GM21390 (cell line): Measurements from ENCODE around the gene PRXL2A.

ENCODE experiments used
- ATAC-seq: cut with Tn5 transposase; IDR thresholded peaks from one replicate; pipeline ENCODE4 v1.9.1; 2021; ENCODE audit not compliant: unreplicated experiment

PRXL2A gene

DNA sequence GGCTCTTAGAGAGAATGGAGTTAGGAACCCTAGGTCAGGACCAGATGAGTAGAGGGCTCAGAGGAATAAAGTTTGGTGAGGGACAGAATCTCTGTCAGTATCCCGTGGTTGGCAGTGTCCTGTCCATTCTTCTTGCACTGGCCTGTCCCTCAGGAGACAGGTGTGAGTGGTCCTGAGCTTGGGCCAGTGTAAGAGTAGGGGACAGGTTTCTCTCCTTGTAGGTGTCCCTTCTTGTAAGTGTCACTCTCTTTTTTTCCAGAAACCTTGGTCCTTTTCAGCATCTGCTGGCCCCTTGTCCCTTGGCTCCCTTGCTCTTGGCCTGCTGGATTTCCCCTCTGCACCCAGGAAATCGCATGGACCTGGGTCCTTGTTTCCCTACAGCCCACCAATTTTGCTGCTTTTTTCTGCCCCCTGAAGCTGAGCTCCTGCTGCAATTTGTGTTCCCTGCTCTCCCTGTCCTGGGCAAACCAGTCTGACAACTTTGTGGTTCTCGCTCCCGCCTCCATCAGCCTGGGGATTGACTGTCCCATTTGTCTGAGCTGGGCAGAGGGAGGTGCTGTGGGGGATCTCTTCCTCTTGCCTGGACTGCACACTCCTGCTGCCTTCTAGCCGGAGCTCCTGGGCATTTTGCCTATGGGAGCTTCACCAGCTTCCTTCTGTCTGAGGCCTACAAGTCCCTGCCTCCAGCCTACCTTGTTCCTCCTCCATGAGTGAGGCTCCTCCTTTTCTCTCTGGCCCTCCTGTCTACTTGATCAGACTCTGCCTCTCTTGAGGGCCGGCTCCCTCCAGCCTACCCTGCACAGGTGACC lies 52.3 kb downstream of the PRXL2A start:
- ATAC-seq: no peak

DNA sequence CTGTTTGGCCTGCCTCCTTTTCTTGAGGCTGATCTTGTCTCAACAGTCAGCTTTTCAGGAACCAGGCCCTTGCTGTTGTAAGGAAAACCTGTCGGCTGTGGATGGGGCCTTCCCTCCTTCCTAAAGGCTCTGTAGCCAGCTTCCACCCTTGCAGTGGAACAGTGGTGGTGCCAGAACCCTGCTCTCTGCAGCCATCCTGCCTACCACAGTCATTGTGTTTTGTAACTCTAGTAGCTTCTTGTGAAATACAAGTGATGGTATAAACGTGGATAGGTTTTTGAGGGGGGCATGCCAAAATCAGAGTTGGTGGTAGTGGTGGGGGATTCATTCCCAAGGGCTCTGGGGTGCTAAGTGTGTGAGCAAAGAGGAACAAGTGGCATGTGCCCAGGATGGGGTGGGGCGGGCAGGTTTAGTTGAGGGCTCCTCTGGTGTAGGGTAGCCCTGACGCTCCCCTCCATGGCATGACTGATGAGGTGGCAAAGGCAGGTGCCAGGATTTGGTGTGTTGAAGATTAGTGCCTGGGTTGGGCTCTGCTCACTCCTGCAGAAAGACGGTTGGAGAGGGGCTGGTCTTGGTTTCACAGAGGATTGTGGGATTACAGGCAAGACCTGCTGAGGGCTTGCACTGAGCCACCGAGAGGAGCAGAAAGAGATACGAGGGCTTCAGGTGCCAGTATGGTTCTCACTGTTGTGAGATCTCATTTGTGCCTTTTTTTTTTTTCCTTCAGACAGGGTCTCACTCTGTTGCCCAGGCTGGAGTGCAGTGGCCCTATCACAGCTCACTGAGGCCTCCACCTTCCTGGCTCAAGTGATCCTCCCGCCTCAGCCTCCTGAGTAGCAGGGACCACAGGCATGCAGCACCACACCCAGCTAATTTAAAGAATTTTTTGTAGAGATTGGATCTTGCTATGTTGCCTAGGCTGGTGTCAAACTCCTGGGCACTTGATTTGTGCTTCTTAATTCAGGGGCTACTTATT lies 53.1 kb downstream of the PRXL2A start:
- no peak for ATAC-seq

DNA sequence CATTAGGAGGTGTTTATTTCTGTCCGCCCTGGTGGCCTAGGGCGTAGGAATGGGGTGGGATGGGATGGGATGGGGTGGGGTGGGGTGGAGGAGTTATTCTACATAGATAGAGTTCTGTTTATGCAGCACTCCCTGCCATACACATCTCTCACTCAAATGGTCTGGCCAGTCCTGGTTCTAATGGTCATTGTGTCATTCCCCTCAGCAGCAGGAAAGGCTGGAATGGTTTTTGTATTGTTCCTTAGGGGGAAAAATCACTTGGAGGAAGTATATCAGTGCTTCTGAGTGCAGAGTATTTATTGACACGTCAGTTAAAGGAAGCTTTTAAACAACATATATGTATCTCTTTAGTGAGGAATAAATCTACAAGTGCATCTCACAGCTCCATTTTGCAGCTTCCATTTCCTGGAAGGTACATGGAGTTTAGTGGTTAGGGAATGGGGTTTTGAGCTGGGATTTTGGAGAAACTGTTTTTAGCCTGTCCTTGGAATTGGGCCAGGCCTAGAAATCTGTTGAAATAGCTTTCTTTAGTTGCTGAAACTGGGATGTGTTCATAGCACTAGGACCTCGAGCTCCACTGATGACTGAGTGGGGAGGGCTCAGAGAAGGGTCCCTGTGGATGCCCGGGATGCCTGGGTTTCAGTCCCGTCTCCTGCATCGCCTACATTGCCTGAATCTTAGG lies 54.1 kb downstream of the PRXL2A start:
- no peak for ATAC-seq

DNA sequence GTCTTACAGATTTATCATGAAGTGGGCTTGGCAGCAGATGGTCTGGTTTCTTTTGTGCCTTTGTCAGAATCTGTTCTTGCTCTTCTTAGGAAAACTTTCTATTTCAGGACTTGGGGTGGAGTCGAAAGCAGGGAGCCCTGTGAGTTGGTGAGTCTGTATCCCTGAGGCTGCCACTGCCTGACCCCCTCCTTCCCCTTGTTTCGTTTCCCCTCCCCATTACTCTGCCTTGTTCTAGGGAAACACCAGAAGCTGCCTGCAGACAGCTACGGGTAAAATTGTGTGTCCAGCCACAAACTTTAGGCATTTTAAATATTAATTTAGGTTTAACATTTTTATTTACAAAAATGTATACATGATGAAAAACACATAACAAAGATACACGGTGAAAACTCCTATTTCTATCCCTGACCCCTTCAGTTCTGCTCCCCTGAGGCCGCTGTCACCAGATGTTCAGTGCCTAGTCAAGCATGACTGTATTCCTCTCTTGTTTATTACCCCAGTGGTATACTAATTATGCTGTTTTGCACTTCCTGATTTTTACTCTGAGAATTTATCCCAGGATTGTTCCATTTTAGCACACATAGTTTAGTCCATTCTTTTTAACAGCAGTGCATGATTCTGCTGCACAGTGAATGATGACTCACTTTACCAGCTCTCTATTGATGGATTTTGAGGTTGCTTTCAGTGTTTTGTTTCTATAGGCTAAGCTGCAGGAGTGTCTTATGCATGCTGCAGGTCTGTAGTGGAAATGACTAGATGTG lies 54.8 kb downstream of the PRXL2A start:
- ATAC-seq: peak; percentile 33

DNA sequence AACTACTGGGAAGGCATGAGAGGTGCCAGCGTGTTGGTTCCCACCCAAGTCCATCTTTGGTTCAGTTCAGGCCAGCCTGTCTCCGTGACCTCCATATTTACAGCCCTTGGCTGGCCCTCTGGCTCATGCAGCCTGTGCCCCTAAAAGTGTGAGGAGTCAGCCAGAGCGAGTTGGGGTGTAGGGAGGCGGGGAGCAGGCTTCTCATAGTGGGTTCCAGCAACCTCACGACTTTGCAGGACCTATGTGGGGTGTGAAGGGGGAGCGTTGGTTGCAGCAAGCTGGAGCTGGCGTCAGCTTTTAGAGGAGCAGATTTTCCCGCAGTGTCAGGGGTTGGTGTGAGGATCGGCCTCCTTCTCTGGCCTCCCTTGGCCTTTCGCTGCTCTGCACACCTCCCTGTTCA lies 55.5 kb downstream of the PRXL2A start:
- ATAC-seq: no peak

DNA sequence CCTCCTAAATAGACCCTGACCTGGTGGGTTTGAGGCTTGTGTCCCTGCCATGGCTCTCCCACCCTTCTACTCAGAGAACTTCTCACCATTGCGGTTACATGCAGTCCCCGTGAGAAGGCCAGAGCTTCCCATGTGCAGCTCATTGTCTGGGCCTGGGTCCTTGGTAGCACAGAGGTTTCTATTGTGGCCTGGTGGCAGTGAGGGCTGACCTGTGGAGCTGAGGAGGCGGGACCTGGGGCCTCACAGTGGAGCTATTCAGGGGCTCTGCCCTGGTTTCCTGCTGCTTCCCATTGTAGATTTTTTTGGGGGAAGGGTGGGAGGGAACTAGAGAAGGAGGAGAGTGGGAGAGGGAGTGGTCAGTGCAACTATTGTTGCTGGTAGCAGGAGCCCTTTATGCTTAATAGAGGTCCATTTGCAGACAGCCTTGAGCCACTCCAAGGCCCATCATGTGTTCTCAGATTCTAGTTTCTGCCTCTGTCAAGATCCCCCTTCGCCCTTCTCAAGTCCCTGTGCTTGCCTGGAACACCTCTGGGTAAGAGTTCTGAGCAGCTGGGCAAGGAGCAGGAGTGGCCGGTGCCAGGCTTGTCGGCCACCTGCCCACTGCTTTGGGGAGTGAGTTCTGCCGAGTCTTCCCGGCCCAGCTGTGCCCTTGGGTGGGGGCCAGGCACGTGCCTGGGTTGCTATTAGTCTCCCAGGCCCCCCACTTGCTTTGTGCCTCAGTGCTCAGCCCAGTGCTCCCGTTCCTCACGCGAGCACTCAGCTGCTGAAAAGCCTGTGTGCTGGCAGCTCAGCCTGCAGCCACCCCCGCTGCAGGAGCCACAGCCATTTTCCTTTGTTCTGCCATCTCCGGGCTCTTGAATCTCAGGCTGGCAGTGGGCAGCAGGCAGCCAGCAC lies 56.5 kb downstream of the PRXL2A start:
- ATAC-seq: no peak

DNA sequence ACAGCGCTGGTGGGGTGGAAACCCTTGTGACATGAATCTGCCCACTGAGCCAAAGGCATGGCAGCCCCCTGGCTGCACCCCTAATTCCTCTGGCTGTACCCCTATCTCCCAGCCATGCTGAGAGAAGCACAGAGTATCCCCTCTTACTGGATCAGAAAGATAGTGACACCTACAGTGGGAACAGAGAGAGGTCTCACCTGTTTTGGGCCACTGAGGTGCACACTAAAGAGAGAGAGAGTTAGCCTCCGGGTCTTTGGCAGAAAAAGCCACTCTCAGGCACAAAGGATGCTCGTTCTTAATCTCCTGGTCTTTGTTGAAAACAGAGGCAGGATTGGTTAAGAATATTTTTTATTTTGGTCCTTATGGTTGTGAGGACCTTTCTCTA lies 57.1 kb downstream of the PRXL2A start:
- ATAC-seq: no peak

DNA sequence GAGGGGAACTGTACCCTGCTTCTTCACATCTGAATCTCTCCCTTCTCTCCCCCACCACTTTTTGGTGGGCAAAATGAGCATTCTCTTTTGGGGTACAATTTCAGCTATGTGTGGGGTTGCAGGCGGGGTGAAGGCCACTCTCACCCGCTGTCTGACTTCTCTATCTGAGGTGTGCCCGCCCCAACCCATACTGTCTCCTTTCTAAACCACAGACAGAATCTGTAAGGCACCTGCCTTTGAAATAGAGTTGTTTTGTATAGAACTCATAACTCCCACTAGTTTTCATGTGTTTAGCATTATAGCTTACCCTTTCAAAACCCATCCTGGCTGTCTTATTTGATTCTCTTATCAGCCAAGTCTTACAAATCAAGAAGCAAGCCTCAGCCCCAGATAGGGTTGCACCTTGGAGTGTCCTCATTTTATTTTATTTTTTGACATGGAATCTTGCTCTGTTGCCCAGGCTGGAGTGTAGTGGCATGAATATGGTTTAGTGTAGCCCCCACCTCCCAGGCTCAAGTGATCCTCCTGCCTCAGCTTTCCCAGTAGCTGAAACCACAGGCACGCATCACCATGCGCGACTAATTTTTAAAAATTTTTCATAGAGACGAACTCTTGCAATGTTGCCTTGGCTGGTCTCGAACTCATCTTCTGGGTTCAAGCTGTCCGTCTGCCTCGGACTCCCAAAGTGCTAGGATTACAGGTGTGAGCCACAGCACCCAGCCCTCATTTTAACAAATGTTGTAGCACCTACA lies 57.7 kb downstream of the PRXL2A start:
- ATAC-seq: no peak

DNA sequence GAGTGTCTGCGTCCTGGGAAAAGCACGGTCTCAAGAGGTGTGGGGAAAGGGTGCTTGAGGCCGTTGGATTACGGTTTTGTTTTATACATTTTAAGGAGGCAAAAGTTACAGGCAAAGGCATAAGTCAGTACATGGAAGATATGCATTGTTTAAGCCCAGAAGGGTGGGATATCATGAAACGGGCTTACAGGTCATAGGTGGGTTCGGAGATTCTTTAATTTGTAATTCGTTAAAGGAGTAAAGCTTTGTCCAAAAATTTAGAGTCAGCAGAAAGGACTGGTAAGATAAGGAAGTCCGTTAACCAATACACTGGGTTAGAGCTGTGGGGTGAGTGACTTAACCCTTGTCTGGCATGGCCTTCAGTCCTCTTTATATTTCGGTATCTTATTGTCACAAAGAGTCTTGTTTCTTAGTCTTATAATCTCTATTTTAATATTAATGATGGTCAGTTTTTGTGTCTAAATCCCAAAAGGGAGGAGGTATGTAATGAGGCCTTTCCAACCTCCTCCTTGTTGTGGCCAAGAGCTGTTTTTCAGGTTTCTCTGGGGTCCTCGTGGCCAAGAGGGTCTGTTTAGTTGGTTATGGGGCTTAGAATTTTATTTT lies 58.5 kb downstream of the PRXL2A start:
- ATAC-seq: no peak

DNA sequence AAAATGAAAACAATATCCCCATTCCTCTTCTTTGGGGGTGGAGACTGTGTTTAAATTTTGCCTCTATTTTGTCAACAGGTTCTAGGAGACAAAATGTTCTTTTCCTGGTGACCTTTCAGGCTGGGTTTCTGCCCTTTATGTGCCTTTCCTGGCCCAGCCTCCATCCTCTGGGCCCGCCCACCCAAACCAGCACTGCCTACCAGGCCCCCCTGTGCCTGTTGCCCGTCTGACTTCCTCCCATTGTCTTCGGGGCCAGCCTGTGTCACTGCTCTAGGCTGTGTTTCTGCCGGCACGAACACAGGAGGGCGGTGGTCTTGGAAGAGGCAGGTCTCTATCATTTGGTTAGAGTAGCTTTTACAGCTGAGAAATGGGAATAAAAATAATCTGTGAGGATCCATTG lies 59.7 kb downstream of the PRXL2A start:
- no peak for ATAC-seq

DNA sequence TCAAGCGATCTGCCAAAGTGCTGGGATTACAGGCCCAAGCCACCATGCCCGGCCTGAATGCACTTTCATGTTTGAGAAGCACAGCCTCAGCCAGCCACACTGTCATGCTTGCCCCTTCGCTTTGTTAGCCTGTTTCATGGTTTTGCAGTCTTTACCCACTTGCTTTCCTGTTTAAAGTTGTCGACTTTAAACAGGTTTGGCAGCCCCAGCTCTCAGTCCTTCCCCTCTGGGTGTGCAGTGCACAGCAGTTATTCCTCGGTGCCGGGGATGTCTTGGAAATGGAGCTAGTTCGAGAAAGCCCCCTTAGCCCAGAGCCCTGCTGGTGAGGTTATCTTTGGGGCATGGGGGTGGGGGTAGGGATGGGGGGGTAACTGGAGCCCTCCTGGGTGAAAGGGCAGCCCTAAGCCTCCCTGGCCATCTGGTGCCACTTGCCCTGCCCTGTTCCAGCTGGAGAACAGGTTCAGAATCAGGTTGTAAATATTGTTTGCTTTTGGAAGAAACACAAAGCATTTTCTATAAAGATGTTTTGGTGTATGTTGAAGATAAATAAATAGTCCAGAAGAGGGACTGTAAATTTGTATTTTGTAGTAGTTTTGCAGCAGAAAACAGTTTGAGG lies 60.6 kb downstream of the PRXL2A start:
- ATAC-seq: no peak

DNA sequence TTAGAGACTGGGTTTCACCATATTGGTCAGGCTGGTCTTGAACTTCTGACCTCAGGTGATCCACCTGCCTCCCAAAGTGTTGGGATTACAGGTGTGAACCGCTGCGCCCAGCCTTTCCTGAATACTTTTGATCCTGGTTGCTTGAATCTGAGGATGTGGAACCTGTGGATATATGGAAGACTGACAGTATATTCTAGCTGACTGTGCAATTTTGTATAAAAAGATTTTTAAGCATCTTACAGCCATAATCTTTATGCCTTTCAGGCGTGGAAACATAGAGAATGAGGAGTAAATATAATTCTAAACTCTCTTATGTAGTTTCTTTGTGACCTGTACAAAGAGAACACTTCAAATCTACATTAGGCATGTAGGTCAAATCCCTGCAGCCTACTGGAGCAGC lies 61.9 kb downstream of the PRXL2A start:
- ATAC-seq: no peak

DNA sequence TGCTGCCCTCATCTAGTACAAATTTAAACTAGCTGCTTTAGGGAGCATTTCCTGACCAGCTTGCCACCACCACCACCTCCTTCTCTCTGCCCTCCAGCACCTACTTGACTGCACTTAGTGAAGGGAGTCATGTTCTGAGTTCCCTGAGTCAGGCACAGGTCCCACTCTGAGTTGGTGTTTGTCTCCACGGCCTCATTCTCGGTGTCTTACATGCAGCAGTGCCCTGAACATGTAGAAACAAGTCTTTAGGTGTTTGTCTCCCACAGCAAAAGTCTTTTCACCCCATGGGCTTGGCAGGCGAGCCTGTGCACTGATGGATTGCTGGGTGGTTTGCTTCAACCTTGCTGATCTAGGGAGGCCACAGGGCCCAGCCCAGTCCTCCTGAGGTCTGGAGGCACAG lies 62.6 kb downstream of the PRXL2A start:
- ATAC-seq: no peak

DNA sequence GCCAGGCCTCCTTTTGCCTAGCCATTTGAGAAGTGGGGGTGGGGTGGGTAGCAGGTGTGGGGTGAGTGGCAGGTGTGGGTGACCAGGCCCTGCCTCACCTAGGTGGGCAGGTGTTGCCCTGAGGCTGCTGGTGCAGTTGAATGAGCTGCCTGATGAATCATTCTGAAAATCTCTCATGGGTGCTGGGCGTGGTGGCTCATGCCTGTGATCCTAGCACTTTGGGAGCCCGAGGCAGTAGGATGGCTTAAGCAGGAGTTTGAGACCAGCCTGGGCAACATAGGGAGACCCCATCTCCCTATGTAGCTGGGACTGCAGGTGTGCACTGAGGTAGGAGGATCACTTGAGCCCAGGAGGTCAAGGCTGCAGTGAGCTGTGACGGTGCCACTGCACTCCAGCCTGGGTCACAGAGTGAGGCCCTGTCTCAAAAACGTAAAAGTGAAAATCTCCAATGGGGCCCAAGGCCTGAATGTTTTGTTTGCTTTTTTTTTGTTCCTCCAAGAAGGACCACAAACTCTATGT lies 63.4 kb downstream of the PRXL2A start:
- peak; percentile 59 for ATAC-seq

DNA sequence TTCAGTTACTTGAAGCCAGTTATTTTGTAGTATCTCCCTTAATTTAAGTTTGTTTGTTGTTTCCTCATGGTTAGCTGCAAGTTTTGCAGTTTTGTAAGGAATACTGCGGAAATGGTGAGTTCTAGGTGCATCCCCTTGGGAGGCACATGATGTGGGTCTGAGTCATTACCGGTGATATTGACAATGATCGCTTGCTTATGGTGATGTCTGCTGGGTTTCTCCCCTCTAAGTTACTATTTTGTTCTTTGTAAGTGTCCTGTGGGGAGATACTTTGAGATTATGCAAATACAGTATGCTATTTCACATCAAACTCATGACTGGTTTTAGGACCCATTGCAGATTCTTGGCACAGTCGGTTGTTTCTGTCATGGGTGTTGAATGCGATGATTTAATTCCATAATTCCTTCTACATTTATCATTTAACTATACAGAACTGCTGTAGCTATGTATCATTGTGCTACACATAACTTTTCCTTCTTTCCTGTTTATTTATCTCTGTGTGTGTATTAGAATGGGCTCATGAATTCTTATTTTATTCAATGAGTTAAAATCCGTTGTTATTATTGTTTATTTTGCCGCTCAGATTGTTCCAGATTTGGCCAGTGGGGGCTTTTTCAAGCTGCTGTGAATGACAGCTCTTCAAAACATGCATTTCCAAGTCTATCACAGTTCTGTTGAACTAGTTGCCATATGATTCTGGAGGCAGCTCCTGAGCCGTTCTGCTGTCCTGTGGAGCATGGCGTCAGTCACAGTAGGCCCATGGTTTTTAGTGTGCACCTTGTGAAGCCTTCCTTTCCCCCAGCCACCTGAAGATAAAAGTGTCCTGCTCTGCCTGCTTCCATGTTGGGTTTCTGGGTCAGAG lies 64.1 kb downstream of the PRXL2A start:
- ATAC-seq: peak; percentile 91

DNA sequence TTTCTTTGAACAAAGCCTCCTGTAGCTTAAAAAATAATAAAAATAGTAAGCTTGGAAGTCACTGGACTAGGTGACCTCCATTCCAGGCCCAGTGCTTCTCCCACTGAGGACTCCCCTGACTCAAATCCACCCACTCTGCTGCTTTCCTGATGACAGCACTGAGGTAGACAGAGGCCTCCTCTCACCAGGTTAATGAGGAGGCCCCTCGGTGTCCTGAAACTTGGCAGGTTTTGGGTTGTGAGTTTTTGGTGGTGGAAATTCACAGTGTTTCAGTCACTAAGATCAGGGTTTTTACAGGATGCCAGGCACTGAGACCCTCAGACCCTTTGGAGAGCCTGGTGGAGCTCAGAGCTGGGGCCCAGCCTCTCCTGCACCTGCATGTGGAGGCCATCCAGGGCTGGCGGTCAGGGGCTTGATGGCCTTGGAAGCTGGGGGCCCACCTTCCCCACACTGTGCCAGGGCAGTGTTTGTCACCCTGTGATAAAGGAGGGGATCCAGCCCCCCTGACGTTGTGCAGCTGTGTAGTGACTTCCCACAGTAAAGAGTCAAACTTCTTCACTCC lies 64.8 kb downstream of the PRXL2A start:
- no peak for ATAC-seq
